Measurements from ENCODE around the gene SPC24. TPM values are rescaled to one million over a fixed set of nuclear protein-coding genes. Genes with fewer than 3 reads are reported as not detected.

SPC24 gene
- total RNA-seq, 1 experiment from 2014 or later: 16.4 TPM

DNA sequence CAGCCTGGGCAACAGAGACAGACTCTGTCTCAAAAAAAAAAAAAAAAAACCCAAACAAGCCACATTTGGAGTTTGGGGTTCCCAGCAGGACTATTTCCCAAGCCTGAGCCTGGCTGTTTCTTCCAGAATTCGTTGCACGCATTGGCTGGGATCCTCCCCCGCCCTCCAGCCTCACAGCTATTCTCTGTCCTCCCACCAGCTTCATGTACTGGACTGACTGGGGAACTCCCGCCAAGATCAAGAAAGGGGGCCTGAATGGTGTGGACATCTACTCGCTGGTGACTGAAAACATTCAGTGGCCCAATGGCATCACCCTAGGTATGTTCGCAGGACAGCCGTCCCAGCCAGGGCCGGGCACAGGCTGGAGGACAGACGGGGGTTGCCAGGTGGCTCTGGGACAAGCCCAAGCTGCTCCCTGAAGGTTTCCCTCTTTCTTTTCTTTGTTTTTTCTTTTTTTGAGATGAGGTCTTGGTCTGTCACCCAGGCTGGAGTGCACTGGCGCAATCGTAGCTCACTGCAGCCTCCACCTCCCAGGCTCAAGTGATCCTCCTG is 39.6 kb downstream of the SPC24 start:
- H3K27me3 Mint-ChIP-seq (ENCODE audit: insufficient read depth, unreplicated experiment): no peaks in the 10 kb centered on the region
- no peak for DNase-seq (ENCODE audit: unreplicated experiment)
- intact Hi-C loops (cut with micrococcal nuclease): no loop called here
- no TSS peak for BruUV-seq (replicated peaks)
- H3K4me1 Mint-ChIP-seq (ENCODE audit: insufficient read depth, unreplicated experiment): no peaks in the 10 kb centered on the region
- H3K9me3 Mint-ChIP-seq (ENCODE audit: unreplicated experiment): no peaks in the 10 kb centered on the region
- H3K4me3 Mint-ChIP-seq (ENCODE audit: unreplicated experiment): no peak overlapping the region
- H3K27ac Mint-ChIP-seq (ENCODE audit: low read depth, unreplicated experiment): peak overlapping the region; percentile 76
- ChIA-PET POLR2A (no interaction called here), CTCF (interaction anchor here (0.6 to 1.3 kb wide), 2 partner anchors 10 to 177 kb away, joined by 3 to 7 read pairs; no protein-coding TSS in a partner anchor)
- TF ChIP-seq, protein P1, sequence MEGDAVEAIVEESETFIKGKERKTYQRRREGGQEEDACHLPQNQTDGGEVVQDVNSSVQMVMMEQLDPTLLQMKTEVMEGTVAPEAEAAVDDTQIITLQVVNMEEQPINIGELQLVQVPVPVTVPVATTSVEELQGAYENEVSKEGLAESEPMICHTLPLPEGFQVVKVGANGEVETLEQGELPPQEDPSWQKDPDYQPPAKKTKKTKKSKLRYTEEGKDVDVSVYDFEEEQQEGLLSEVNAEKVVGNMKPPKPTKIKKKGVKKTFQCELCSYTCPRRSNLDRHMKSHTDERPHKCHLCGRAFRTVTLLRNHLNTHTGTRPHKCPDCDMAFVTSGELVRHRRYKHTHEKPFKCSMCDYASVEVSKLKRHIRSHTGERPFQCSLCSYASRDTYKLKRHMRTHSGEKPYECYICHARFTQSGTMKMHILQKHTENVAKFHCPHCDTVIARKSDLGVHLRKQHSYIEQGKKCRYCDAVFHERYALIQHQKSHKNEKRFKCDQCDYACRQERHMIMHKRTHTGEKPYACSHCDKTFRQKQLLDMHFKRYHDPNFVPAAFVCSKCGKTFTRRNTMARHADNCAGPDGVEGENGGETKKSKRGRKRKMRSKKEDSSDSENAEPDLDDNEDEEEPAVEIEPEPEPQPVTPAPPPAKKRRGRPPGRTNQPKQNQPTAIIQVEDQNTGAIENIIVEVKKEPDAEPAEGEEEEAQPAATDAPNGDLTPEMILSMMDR (IDR thresholded peaks at IDR 0.05; ENCODE audit: unreplicated experiment): no peak
- H3K36me3 Mint-ChIP-seq (ENCODE audit: insufficient read depth, unreplicated experiment): peaks cover 100% of the 10 kb centered on the region

GRCh38 chr19:11115042-11115441 is 40.5 kb downstream of the SPC24 start:
- H3K27ac Mint-ChIP-seq (ENCODE audit: low read depth, unreplicated experiment): peak overlapping the region; percentile 76
- CTCF ChIA-PET: interaction anchor here (0.6 to 1.3 kb wide), 3 partner anchors 11 to 208 kb away, joined by 3 to 7 read pairs (median 3); no protein-coding TSS in a partner anchor
- intact Hi-C loops (cut with micrococcal nuclease): no loop called here
- no peak for DNase-seq (ENCODE audit: unreplicated experiment)
- BruUV-seq (replicated peaks): no TSS peak
- H3K4me1 Mint-ChIP-seq (ENCODE audit: insufficient read depth, unreplicated experiment): no peaks in the 10 kb centered on the region
- H3K27me3 Mint-ChIP-seq (ENCODE audit: insufficient read depth, unreplicated experiment): no peaks in the 10 kb centered on the region
- POLR2A ChIA-PET: interaction anchor here (0.6 kb wide), 1 partner anchor 19 kb away, joined by 3 read pairs; no protein-coding TSS in a partner anchor
- H3K9me3 Mint-ChIP-seq (ENCODE audit: unreplicated experiment): no peaks in the 10 kb centered on the region
- H3K36me3 Mint-ChIP-seq (ENCODE audit: insufficient read depth, unreplicated experiment): peaks cover 100% of the 10 kb centered on the region
- no peak overlapping the region for H3K4me3 Mint-ChIP-seq (ENCODE audit: unreplicated experiment)
- TF ChIP-seq, protein P1 (IDR thresholded peaks at IDR 0.05; ENCODE audit: unreplicated experiment): no peak

GRCh38 chr19:11113140-11113708 is 42.4 kb downstream of the SPC24 start:
- ChIA-PET CTCF (interaction anchor here (1.6 to 1.7 kb wide), 2 partner anchors 13 to 78 kb away, joined by 4 to 7 read pairs; no protein-coding TSS in a partner anchor), POLR2A (no interaction called here)
- TF ChIP-seq, protein P1 (IDR thresholded peaks at IDR 0.05; ENCODE audit: unreplicated experiment): no peak
- H3K27ac Mint-ChIP-seq (ENCODE audit: low read depth, unreplicated experiment): no peak overlapping the region
- no peaks in the 10 kb centered on the region for H3K4me1 Mint-ChIP-seq (ENCODE audit: insufficient read depth, unreplicated experiment)
- H3K36me3 Mint-ChIP-seq (ENCODE audit: insufficient read depth, unreplicated experiment): peaks cover 100% of the 10 kb centered on the region
- no peak for DNase-seq (ENCODE audit: unreplicated experiment)
- intact Hi-C loops (cut with micrococcal nuclease): no loop called here
- no peak overlapping the region for H3K4me3 Mint-ChIP-seq (ENCODE audit: unreplicated experiment)
- BruUV-seq (replicated peaks): no TSS peak
- no peaks in the 10 kb centered on the region for H3K9me3 Mint-ChIP-seq (ENCODE audit: unreplicated experiment)
- no peaks in the 10 kb centered on the region for H3K27me3 Mint-ChIP-seq (ENCODE audit: insufficient read depth, unreplicated experiment)

- Mint-ChIP-seq H3K27ac (ENCODE audit: low read depth, unreplicated experiment) (no peak overlapping the region), H3K4me3 (ENCODE audit: unreplicated experiment) (no peak overlapping the region), H3K4me1 (ENCODE audit: insufficient read depth, unreplicated experiment) (no peaks in the 10 kb centered on the region), H3K9me3 (ENCODE audit: unreplicated experiment) (no peaks in the 10 kb centered on the region), H3K36me3 (ENCODE audit: insufficient read depth, unreplicated experiment) (peaks cover 100% of the 10 kb centered on the region), H3K27me3 (ENCODE audit: insufficient read depth, unreplicated experiment) (no peaks in the 10 kb centered on the region)
- POLR2A ChIA-PET: interaction anchor here (1.2 kb wide), 1 partner anchor 14 kb away, joined by 3 read pairs; no protein-coding TSS in a partner anchor
- peak; percentile 51 for DNase-seq (ENCODE audit: unreplicated experiment)
- TF ChIP-seq, protein P1 (IDR thresholded peaks at IDR 0.05; ENCODE audit: unreplicated experiment): no peak
- BruUV-seq (replicated peaks): no TSS peak
- intact Hi-C loops (cut with micrococcal nuclease): no loop called here
- CTCF ChIA-PET: interaction anchor here (0.7 to 1.7 kb wide), 4 partner anchors 14 to 175 kb away, joined by 3 to 7 read pairs (median 4); no protein-coding TSS in a partner anchor
Observed at GRCh38 chr19:11111771-11112144, 43.8 kb downstream of the SPC24 start.

Data from MCF 10A (cell line).